ENCODE measurements around the gene DOK5. TPM values are rescaled to one million over a fixed set of nuclear protein-coding genes. Genes with fewer than 3 reads are reported as not detected.

DOK5 gene
- total and polyA plus RNA-seq, 2 of the 8 experiments (the other 6 are each of a cell fraction or from before 2014, with no cell fraction given), result 8.9 to 15.0 TPM

DNA sequence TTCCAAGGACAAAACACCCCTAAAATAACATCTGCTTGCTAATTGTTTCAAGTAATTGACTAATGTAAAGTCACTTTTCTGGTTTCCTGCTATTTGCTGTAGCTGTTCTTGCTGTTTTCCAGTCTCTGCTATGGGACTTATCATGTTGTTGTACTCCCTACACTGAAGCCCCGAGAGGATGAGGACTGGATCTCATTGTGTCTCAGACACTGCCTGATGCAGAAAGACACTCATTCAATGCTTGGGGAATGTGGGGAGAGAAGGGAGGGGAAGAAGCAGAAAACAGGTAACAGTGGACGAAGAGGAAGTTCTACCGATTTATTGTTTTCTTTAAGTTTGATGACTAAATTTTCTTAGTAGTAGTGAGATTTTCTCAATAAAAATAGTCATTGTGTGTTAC, 79.8 kb downstream of the DOK5 start (continued):
- TF ChIP-seq SRF (IDR thresholded peaks at IDR 0.05; ENCODE audit: low read depth, low read length), result no peak
